Endothelial cell (in vitro differentiated cells): ENCODE measurements around the gene RAB6B. TPM values are rescaled to one million over a fixed set of nuclear protein-coding genes. Genes with fewer than 3 reads are reported as not detected.

Experiments used
- DNase-seq: peaks from one replicate; pipeline ENCODE4 v3.0.0; 2021; ENCODE audit warnings: low spot score
- H3K27ac Mint-ChIP-seq: one replicate; pipeline ENCODE4 v1.8.0; 2021; ENCODE audit warnings: mixed read lengths, inconsistent platforms; ENCODE audit not compliant: unreplicated experiment
- H3K27me3 Mint-ChIP-seq: one replicate; pipeline ENCODE4 v1.8.0; 2021; ENCODE audit warnings: mild to moderate bottlenecking, moderate library complexity, mixed read lengths, inconsistent platforms; ENCODE audit not compliant: unreplicated experiment
- H3K36me3 Mint-ChIP-seq: one replicate; pipeline ENCODE4 v1.8.0; 2021; ENCODE audit warnings: mild to moderate bottlenecking, low read depth, mixed read lengths, inconsistent platforms; ENCODE audit not compliant: unreplicated experiment
- H3K4me1 Mint-ChIP-seq: one replicate; pipeline ENCODE4 v1.8.0; 2021; ENCODE audit warnings: mild to moderate bottlenecking, mixed read lengths, inconsistent platforms; ENCODE audit not compliant: unreplicated experiment
- H3K4me3 Mint-ChIP-seq: one replicate; pipeline ENCODE4 v1.8.0; 2021; ENCODE audit warnings: mild to moderate bottlenecking, mixed read lengths, inconsistent platforms; ENCODE audit not compliant: unreplicated experiment
- H3K9me3 Mint-ChIP-seq: one replicate; pipeline ENCODE4 v1.8.0; 2021; ENCODE audit warnings: mixed read lengths, inconsistent platforms; ENCODE audit not compliant: unreplicated experiment
- CTCF ChIP-seq: fragments of 200-600 bp; sonication (generic); IDR thresholded peaks from one replicate; pipeline ENCODE4 v1.5.0; 2021; ENCODE audit warnings: antibody characterized with exemption; ENCODE audit not compliant: unreplicated experiment
- total RNA-seq: library from RNA; stranded (reverse); fragmentation: NEBNext Ultra II Directional; extraction: Animal tissue kit (Norgen Biotek cat#: 25700); gene quantifications from one replicate; pipeline ENCODE4 v1.2.1, GENCODE V29; 2021; ENCODE audit not compliant: unreplicated experiment

The RAB6B gene
- total RNA-seq, 1 donor from 2014 or later: 3.9 TPM

DNA sequence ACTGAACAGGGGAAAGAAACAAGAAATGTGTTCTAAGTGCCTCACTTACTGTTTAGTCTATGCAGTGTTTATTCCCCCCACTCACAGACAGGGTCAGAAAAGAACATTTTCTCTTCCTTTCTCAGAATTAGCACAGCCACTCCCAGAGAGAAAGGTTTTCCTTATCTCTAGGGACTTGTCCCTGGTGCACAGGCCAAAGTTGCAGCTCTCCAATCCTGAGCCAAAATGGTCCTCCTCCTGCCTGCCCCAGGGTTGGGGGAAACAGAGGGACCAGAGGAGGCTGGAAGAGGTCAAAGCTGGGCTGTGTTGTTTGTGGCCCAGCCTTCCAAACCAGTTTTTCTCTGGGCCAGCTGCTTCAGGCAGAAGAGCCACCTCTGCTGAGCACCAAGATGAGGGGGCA is 12.0 kb downstream of the RAB6B start:
- no peak for TF ChIP-seq CTCF
- Mint-ChIP-seq H3K27me3 (peaks cover 1% of the 10 kb centered on the region), H3K36me3 (peaks cover 8% of the 10 kb centered on the region), H3K9me3 (no peaks in the 10 kb centered on the region), H3K27ac (no peak overlapping the region), H3K4me1 (peaks cover 7% of the 10 kb centered on the region), H3K4me3 (no peak overlapping the region)
- no peak for DNase-seq

- Mint-ChIP-seq H3K4me1 (peaks cover 4% of the 10 kb centered on the region), H3K36me3 (peaks cover 8% of the 10 kb centered on the region), H3K4me3 (no peak overlapping the region), H3K9me3 (no peaks in the 10 kb centered on the region), H3K27me3 (peaks cover 1% of the 10 kb centered on the region), H3K27ac (no peak overlapping the region)
- TF ChIP-seq CTCF: no peak
- DNase-seq: no peak
These were observed 12.6 kb downstream of the RAB6B start for GRCh38 chr3:133882986-133883586.

DNA sequence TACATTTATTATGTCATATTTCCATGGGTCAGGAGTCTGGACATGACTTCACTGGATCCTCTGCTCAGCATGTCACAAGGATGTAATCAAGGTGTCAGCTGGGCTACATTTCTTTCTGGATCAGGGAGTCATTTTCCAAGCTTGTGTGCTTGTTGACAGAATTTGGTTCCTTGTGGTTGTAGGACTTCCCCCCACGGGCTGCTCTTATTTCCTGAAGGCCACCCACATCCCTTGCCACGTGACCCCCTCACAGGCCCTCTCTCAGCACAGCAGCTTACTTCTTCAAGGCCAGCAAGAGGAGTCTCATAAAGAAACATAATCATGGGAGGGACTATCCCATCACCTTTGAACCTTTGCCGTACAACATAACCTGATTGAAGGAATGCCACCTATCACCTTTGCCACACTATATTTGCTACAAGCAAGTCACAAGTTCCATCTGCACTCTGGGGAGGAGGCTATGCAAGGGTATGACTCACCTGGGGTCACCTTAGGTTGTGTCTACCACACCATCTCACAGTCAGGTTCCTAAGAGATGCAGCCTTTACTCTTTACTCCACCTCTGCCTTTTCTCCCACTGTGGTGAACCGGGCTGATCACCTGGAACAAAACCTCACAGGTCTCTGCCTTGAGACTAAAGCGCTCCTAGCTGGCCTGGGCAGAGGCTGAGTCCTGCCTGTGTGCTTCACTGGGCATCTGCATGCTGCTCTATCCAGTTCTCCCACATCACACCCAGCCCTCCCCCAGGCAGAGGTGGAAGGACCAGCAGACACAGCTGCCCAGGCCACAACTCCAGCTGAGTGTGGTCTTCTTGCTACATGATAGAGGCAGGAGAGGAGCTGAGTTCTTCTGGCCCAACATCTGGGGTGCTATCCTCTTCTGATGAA is 13.5 kb downstream of the RAB6B start:
- no peaks in the 10 kb centered on the region for H3K9me3 Mint-ChIP-seq
- DNase-seq: no peak
- no peak for TF ChIP-seq CTCF
- H3K36me3 Mint-ChIP-seq: peaks cover 8% of the 10 kb centered on the region
- no peaks in the 10 kb centered on the region for H3K4me1 Mint-ChIP-seq
- no peak overlapping the region for H3K4me3 Mint-ChIP-seq
- peaks cover 1% of the 10 kb centered on the region for H3K27me3 Mint-ChIP-seq
- H3K27ac Mint-ChIP-seq: no peak overlapping the region

- DNase-seq: no peak
- H3K36me3 Mint-ChIP-seq: peaks cover 8% of the 10 kb centered on the region
- no peaks in the 10 kb centered on the region for H3K9me3 Mint-ChIP-seq
- peaks cover 1% of the 10 kb centered on the region for H3K27me3 Mint-ChIP-seq
- H3K4me3 Mint-ChIP-seq: no peak overlapping the region
- H3K27ac Mint-ChIP-seq: no peak overlapping the region
- H3K4me1 Mint-ChIP-seq: no peaks in the 10 kb centered on the region
- TF ChIP-seq CTCF: no peak
These were observed 14.2 kb downstream of the RAB6B start for GRCh38 chr3:133881492-133881891.

DNA sequence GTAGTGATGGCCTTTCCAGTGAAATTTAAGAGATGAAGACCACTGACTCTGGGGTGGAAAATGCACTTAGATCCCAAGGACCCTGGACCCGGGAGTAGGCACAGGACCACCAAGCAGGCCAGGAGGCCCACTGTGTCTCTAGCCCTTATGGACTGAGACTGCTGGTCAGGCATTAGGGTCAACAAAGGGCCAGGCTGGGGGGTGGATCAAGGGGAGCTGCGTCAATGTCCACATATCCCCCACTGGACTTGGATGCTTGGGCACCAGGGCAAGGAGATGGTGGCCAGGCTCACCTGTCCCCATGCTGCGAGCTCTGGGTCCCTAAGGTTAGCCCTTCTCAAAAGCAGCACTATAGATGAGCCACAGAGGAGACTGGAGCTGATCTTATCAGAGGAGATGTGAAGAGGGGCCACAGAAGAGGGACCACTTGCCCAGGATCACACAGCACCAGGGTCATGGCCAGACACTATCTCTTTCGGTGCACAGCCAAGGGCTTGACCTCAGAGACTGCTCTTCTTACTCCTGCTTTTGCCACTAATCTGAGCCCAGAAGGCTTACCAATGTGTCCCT is 14.7 kb downstream of the RAB6B start:
- no peak for TF ChIP-seq CTCF
- Mint-ChIP-seq H3K4me1 (no peaks in the 10 kb centered on the region), H3K27me3 (no peaks in the 10 kb centered on the region), H3K4me3 (no peak overlapping the region), H3K27ac (no peak overlapping the region), H3K9me3 (no peaks in the 10 kb centered on the region), H3K36me3 (peaks cover 8% of the 10 kb centered on the region)
- no peak for DNase-seq
